ENCODE results near the gene ZNF385B.

ZNF385B gene

GRCh38 chr2:179701524-179702110 is 159.8 kb downstream of the ZNF385B start:
- H3K9me3 ChIP-seq = no peaks in the 10 kb centered on the region
- H3K27me3 ChIP-seq = no peaks in the 10 kb centered on the region
- no peaks in the 10 kb centered on the region for H3K4me1 ChIP-seq (ENCODE audit: control insufficient read depth in 1 of 2, insufficient read depth in 1 of 2, low read depth in 1 of 2, low read length in 1 of 2)
- H3K4me3 ChIP-seq (ENCODE audit: low read depth in 1 of 2, low read length in 1 of 2) = no peak overlapping the region
- H3K36me3 ChIP-seq = no peaks in the 10 kb centered on the region
- no peak for TF ChIP-seq CTCF (IDR thresholded peaks at IDR 0.05)
- no peak overlapping the region for H3K27ac ChIP-seq

- no peaks in the 10 kb centered on the region for H3K27me3 ChIP-seq
- no peaks in the 10 kb centered on the region for H3K4me1 ChIP-seq (ENCODE audit: control insufficient read depth in 1 of 2, insufficient read depth in 1 of 2, low read depth in 1 of 2, low read length in 1 of 2)
- no peaks in the 10 kb centered on the region for H3K36me3 ChIP-seq
- no peak overlapping the region for H3K4me3 ChIP-seq (ENCODE audit: low read depth in 1 of 2, low read length in 1 of 2)
- H3K27ac ChIP-seq = no peak overlapping the region
- TF ChIP-seq CTCF (IDR thresholded peaks at IDR 0.05) = no peak
- no peaks in the 10 kb centered on the region for H3K9me3 ChIP-seq
These were observed 165.9 kb downstream of the ZNF385B start for GRCh38 chr2:179695486-179695885.

GRCh38 chr2:179694963-179695362 is 166.4 kb downstream of the ZNF385B start:
- no peaks in the 10 kb centered on the region for H3K4me1 ChIP-seq (ENCODE audit: control insufficient read depth in 1 of 2, insufficient read depth in 1 of 2, low read depth in 1 of 2, low read length in 1 of 2)
- H3K36me3 ChIP-seq = no peaks in the 10 kb centered on the region
- no peak overlapping the region for H3K27ac ChIP-seq
- H3K4me3 ChIP-seq (ENCODE audit: low read depth in 1 of 2, low read length in 1 of 2) = no peak overlapping the region
- TF ChIP-seq CTCF (IDR thresholded peaks at IDR 0.05) = no peak
- H3K9me3 ChIP-seq = no peaks in the 10 kb centered on the region
- no peaks in the 10 kb centered on the region for H3K27me3 ChIP-seq

GRCh38 chr2:179692610-179693009 is 168.8 kb downstream of the ZNF385B start:
- H3K4me1 ChIP-seq (ENCODE audit: control insufficient read depth in 1 of 2, insufficient read depth in 1 of 2, low read depth in 1 of 2, low read length in 1 of 2) = no peaks in the 10 kb centered on the region
- H3K27me3 ChIP-seq = no peaks in the 10 kb centered on the region
- no peak overlapping the region for H3K27ac ChIP-seq
- TF ChIP-seq CTCF (IDR thresholded peaks at IDR 0.05) = no peak
- H3K9me3 ChIP-seq = no peaks in the 10 kb centered on the region
- no peak overlapping the region for H3K4me3 ChIP-seq (ENCODE audit: low read depth in 1 of 2, low read length in 1 of 2)
- no peaks in the 10 kb centered on the region for H3K36me3 ChIP-seq

GRCh38 chr2:179692043-179692442 is 169.4 kb downstream of the ZNF385B start:
- H3K36me3 ChIP-seq = no peaks in the 10 kb centered on the region
- TF ChIP-seq CTCF (IDR thresholded peaks at IDR 0.05) = no peak
- no peaks in the 10 kb centered on the region for H3K4me1 ChIP-seq (ENCODE audit: control insufficient read depth in 1 of 2, insufficient read depth in 1 of 2, low read depth in 1 of 2, low read length in 1 of 2)
- no peaks in the 10 kb centered on the region for H3K27me3 ChIP-seq
- H3K9me3 ChIP-seq = no peaks in the 10 kb centered on the region
- H3K4me3 ChIP-seq (ENCODE audit: low read depth in 1 of 2, low read length in 1 of 2) = no peak overlapping the region
- no peak overlapping the region for H3K27ac ChIP-seq

- H3K4me1 ChIP-seq (ENCODE audit: control insufficient read depth in 1 of 2, insufficient read depth in 1 of 2, low read depth in 1 of 2, low read length in 1 of 2) = no peaks in the 10 kb centered on the region
- no peak for TF ChIP-seq CTCF (IDR thresholded peaks at IDR 0.05)
- H3K4me3 ChIP-seq (ENCODE audit: low read depth in 1 of 2, low read length in 1 of 2) = no peak overlapping the region
- no peaks in the 10 kb centered on the region for H3K27me3 ChIP-seq
- no peak overlapping the region for H3K27ac ChIP-seq
- H3K36me3 ChIP-seq = no peaks in the 10 kb centered on the region
- no peaks in the 10 kb centered on the region for H3K9me3 ChIP-seq
These were observed 170.2 kb downstream of the ZNF385B start for GRCh38 chr2:179691235-179691634.
